Activated B cell treated with CpG ODN at 0.5 μM for 24 hours (primary cell): ENCODE measurements around the gene FBXW8. TPM values are rescaled to one million over a fixed set of nuclear protein-coding genes. Genes with fewer than 3 reads are reported as not detected.

Experiments used
- ATAC-seq: fragments of 200-7000 bp; cut with Tn5 transposase; one replicate; pipeline ENCODE4 v1.10.0; 2021; ENCODE audit warnings: low read depth, mild to moderate bottlenecking, moderate library complexity
- CTCF ChIA-PET: fragments of 350-600 bp; sonication (Branson Sonifier 250); formaldehyde crosslinking; loops from one replicate; lab custom pipeline; 2021; ENCODE audit warnings: antibody characterized with exemption; lab: Charles Lee
- POLR2A ChIA-PET: fragments of 350-600 bp; sonication (Branson Sonifier 250); formaldehyde crosslinking; loops from one replicate; lab custom pipeline; 2021; ENCODE audit warnings: antibody characterized with exemption; lab: Charles Lee
- DNase-seq: peaks from one replicate; pipeline ENCODE4 v3.0.0; 2022
- H3K27ac Mint-ChIP-seq: one replicate; pipeline ENCODE4 v1.8.0; 2020; ENCODE audit warnings: mixed read lengths
- H3K27me3 Mint-ChIP-seq: one replicate; pipeline ENCODE4 v1.8.0; 2021; ENCODE audit warnings: mixed read lengths
- H3K36me3 Mint-ChIP-seq: one replicate; pipeline ENCODE4 v1.8.0; 2021; ENCODE audit warnings: low read depth, mixed read lengths
- H3K4me1 Mint-ChIP-seq: one replicate; pipeline ENCODE4 v1.8.0; 2021; ENCODE audit warnings: mixed read lengths
- H3K4me3 Mint-ChIP-seq: one replicate; pipeline ENCODE4 v1.8.0; 2020; ENCODE audit warnings: mild to moderate bottlenecking, mixed read lengths
- H3K9me3 Mint-ChIP-seq: one replicate; pipeline ENCODE4 v1.8.0; 2020; ENCODE audit warnings: mixed read lengths
- intact Hi-C: fragments of 100-400 bp; cut with micrococcal nuclease; formaldehyde crosslinking; loops from one replicate; pipeline ENCODE4 v1.15.1; 2024
- total RNA-seq: library from RNA; stranded (reverse); gene quantifications from 2 replicates; pipeline ENCODE4 v1.2.3, GENCODE V29; 2022
- TF ChIP-seq, protein P1 (sequence below): fragments of 200-600 bp; IDR thresholded peaks from one replicate; pipeline ENCODE4 v1.8.0; 2022; ENCODE audit warnings: antibody characterized with exemption, mild to moderate bottlenecking

FBXW8 gene
- total RNA-seq, 1 donor from 2014 or later: 17.6 TPM

DNA sequence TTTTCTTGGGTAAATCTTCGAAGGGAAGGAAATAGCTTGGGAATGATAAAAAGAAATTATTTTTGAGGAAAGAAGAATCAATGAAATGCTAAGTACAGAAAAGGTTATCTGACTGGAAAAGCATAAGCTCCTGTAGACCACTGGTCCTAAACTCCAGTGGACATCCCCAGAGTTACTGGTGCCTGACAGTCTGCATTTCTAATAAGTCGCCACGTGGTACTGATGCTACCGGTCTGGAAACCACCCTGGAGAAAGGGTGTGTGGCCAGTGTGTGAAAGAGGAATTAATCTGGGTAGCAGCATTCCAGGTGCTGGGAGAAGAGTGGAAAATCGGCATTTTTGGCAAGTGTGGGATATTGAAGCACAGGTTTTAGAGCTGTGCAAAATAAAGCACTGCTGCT, 73.3 kb downstream of the FBXW8 start:
- no peak for ATAC-seq
- POLR2A ChIA-PET: interaction anchor here (0.5 kb wide), 1 partner anchor 65 kb away, joined by 4 read pairs; no protein-coding TSS in a partner anchor
- Mint-ChIP-seq H3K9me3 (no peaks in the 10 kb centered on the region), H3K4me1 (peaks cover 5% of the 10 kb centered on the region), H3K27me3 (no peaks in the 10 kb centered on the region), H3K36me3 (peaks cover 34% of the 10 kb centered on the region), H3K4me3 (no peak overlapping the region), H3K27ac (no peak overlapping the region)
- CTCF ChIA-PET: no interaction called here
- TF ChIP-seq, protein P1, sequence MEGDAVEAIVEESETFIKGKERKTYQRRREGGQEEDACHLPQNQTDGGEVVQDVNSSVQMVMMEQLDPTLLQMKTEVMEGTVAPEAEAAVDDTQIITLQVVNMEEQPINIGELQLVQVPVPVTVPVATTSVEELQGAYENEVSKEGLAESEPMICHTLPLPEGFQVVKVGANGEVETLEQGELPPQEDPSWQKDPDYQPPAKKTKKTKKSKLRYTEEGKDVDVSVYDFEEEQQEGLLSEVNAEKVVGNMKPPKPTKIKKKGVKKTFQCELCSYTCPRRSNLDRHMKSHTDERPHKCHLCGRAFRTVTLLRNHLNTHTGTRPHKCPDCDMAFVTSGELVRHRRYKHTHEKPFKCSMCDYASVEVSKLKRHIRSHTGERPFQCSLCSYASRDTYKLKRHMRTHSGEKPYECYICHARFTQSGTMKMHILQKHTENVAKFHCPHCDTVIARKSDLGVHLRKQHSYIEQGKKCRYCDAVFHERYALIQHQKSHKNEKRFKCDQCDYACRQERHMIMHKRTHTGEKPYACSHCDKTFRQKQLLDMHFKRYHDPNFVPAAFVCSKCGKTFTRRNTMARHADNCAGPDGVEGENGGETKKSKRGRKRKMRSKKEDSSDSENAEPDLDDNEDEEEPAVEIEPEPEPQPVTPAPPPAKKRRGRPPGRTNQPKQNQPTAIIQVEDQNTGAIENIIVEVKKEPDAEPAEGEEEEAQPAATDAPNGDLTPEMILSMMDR: no peak
- no peak for DNase-seq
- intact Hi-C loops: no loop called here

DNA sequence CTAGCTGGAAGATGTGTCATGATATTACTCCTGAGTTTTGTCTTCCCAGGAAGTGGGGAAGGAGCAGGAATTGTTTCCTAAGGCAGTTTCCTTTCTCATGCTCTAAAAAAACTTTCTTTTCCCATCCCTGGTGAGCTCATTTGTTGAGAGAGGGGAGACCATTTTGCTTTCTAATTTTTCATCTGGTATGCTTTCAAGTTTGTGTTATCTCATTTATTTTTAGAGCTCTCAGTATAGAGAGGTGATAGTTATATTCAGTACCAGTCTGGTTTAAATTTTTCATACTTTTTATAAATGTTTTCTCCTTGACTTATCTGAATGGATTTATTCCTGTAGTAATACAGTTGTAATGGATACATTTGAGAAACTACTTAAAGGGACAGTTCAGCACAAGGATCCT, 79.6 kb downstream of the FBXW8 start:
- CTCF ChIA-PET: no interaction called here
- Mint-ChIP-seq H3K9me3 (no peaks in the 10 kb centered on the region), H3K36me3 (peaks cover 69% of the 10 kb centered on the region), H3K27ac (no peak overlapping the region), H3K4me3 (no peak overlapping the region), H3K27me3 (no peaks in the 10 kb centered on the region), H3K4me1 (no peaks in the 10 kb centered on the region)
- ATAC-seq: no peak
- intact Hi-C loops: no loop called here
- POLR2A ChIA-PET: no interaction called here
- no peak for DNase-seq
- TF ChIP-seq, protein P1: no peak

DNA sequence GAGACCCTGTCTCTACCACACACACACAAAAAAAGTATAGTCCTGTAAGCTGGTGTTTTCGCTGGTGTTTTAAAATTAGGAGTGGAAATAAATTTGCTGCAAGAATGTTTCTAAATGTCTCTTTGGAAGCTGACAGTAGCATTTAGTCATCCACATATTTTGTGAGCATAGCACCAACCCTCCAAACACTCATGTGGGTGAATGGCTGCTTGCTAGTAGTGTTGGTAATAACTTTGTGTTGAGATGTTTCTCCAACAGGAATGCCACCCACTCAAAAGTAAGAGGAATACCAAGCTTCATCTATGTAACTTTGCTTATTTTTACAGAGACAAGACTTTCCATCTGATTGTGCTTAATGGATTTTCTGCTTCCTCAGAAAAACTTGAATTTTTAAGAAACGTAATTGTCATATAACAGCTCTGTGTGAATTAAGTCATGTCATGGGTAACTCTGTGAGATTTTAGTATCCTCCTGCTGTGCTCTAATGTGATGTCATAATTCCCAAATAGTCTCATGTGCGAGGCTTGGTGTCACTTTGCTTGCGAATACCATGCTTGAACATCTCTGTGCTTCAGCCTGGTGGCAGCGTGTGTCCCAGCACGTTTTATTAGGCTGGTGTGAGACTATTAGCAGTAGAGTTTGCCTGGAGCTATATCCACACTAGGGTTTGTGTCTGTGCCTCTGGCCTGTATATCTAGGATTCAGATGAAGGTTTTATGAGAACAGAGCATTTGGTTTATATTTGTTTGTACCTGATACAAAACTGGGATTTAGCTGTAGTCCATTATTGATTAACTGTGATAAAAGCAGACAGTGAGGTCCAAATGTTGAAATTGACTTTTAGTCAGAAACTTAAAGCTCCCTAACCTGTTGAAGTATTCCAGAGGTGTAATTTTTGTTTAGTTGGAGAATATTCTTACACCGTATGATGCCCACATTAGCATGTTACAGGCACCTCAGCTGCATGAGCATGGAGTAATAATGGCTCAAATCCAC, 80.5 kb downstream of the FBXW8 start:
- Mint-ChIP-seq H3K27ac (no peak overlapping the region), H3K36me3 (peaks cover 68% of the 10 kb centered on the region), H3K4me3 (no peak overlapping the region), H3K4me1 (no peaks in the 10 kb centered on the region), H3K9me3 (no peaks in the 10 kb centered on the region), H3K27me3 (no peaks in the 10 kb centered on the region)
- TF ChIP-seq, protein P1: no peak
- DNase-seq (no peak), ATAC-seq (no peak)
- ChIA-PET CTCF (no interaction called here), POLR2A (no interaction called here)
- intact Hi-C loops: no loop called here

DNA sequence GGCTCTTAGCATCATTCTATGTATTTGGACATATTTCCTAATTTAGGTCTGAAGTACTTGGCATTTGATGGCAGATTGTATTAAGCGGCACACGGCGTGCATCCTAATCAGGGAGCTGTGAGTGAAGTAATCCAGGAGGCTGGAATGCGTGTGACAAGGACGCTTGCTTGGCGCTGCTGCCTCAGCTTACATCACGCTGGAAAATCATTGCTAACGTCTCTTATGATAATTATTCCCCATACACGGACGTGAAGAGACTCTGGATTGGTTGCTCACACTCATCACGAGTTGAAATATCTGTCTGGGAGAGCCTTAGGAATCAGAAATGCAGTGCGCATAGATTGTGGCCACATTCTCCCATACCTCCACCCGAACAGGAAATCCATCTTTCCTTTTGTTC, 85.3 kb downstream of the FBXW8 start:
- Mint-ChIP-seq H3K4me3 (no peak overlapping the region), H3K9me3 (no peaks in the 10 kb centered on the region), H3K27ac (no peak overlapping the region), H3K36me3 (peaks cover 42% of the 10 kb centered on the region), H3K4me1 (peaks cover 6% of the 10 kb centered on the region), H3K27me3 (no peaks in the 10 kb centered on the region)
- DNase-seq: no peak
- POLR2A ChIA-PET: no interaction called here
- intact Hi-C loops: no loop called here
- TF ChIP-seq, protein P1: no peak
- no peak for ATAC-seq
- CTCF ChIA-PET: no interaction called here

DNA sequence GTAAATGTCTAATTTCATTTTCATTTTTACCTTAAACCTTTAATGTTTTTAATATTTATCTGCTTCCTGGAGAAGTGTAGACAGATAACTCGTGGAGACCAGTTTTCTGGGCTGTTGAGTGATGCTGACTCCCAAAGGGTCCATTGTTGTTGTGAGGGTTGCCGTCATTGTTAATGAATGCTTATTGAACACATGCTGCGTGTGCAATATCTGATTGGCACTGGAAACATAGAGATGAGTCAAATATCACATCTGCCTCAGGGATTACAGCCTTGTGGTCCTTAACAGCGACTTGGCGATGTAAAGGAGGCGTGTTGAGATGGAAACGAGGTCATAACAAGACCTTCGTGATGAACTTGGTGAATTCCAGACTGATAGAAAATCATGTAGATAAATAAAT, 85.9 kb downstream of the FBXW8 start:
- Mint-ChIP-seq H3K27ac (no peak overlapping the region), H3K27me3 (no peaks in the 10 kb centered on the region), H3K9me3 (no peaks in the 10 kb centered on the region), H3K36me3 (peaks cover 40% of the 10 kb centered on the region), H3K4me3 (no peak overlapping the region), H3K4me1 (peaks cover 6% of the 10 kb centered on the region)
- intact Hi-C loops: no loop called here
- ChIA-PET POLR2A (no interaction called here), CTCF (no interaction called here)
- DNase-seq: no peak
- no peak for ATAC-seq
- TF ChIP-seq, protein P1: no peak
